HK-2 (cell line): Measurements from ENCODE around the gene P3H1.
"Not testable (repeated sequence)": the region's sequence is repeated elsewhere in the genome, so short reads cannot be mapped to it uniquely, and the experiment has no call there.

ENCODE experiments used
- DNase-seq: peaks from one replicate; pipeline ENCODE4 v3.0.0-alpha.2; 2018; ENCODE audit not compliant: unreplicated experiment

Gene P3H1

GRCh38 chr1:42766741-42767509 lies at the start of gene P3H1, which contains the start of gene C1orf50:
P3H1 (minus strand) TSS chr1:42767028; CDS start chr1:42766971, 57 bp downstream.
C1orf50 (plus strand) TSS chr1:42767249; CDS start chr1:42767312, 63 bp downstream.
- DNase-seq: peak; percentile 99

DNA sequence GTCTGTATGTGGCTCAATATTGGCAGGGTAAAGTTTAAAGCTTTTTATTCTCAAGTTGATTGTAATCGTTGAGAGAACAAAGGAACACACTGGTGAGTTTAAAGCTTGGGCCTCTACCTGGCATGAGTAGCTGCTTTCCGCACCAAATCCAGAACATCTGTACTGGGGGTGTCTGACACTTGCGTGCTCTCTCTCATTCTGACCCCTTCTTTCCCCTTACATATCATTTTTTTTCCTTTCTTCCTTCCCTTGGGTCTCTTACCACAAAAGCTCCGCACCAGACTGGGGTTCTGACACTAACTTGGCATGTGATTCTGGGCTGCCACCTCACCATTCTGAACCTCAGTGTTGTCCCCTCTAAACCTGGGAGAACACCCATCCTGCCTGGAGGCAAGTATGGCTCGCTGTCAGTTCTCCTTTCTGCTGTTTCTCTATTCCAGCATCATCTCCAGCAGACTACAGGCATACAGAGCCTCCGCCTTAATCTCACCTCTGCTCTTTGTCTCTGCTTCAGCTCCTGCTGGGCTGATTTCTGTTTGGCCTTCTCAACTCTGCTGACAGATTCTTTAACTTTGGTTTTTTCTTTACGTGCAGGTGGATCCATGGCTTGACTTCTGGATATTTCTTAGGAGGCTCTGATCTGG lies 49.2 kb upstream of the P3H1 start:
- DNase-seq: peak; percentile 10

DNA sequence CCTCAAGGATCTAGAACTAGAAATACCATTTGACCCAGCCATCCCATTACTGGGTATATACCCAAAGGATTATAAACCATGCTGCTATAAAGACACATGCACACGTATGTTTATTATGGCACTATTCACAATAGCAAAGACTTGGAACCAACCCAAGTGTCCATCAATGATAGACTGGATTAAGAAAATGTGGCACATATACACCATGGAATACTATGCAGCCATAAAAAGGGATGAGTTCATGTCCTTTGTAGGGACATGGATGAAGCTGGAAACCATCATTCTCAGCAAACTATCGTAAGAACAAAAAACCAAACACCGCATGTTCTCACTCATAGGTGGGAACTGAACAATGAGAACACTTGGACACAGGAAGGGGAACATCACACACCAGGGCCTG lies 48.0 kb upstream of the P3H1 start:
- not testable (repeated sequence) for DNase-seq

- DNase-seq: no peak
Measured at GRCh38 chr1:42807056-42807668, 40.3 kb upstream of the P3H1 start.

DNA sequence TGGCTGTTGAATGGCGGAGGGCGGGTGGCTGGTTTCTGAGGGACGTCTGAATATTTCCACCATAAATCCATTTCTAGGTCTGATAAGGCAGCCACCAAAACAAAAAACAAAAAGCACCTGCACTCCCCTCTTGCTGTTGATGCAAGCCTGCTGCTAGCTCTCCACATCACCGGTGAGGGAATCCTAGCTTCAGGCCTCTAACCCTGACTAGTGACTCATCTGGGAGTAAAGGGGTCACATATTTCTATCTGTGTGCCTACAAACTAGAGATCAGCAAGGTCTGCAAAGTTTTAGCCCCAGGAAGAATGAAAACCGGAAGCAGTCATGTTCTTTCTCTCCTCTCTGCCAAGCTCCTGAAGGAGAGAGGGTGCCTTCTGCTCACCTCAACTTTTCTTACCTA lies 39.8 kb upstream of the P3H1 start:
- DNase-seq: no peak

DNA sequence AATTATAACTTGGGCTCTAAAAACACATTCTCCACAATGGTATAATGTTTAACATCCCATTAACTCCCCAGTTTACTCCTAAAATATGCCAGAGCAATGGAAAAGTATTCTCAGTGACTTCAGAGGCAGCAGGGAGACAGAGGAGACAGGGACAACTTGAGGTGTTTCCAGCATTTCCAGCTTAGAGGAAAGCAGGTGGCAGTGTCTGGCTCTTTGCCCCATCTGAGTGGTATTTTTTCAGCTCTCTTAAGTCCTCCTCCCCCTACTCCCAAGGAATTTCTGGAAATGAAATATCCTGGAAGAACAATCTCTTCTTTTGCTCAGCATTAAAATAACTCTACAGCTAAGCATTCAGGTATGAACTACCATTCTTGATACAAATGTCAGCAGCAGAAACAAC lies 39.3 kb upstream of the P3H1 start:
- no peak for DNase-seq

DNA sequence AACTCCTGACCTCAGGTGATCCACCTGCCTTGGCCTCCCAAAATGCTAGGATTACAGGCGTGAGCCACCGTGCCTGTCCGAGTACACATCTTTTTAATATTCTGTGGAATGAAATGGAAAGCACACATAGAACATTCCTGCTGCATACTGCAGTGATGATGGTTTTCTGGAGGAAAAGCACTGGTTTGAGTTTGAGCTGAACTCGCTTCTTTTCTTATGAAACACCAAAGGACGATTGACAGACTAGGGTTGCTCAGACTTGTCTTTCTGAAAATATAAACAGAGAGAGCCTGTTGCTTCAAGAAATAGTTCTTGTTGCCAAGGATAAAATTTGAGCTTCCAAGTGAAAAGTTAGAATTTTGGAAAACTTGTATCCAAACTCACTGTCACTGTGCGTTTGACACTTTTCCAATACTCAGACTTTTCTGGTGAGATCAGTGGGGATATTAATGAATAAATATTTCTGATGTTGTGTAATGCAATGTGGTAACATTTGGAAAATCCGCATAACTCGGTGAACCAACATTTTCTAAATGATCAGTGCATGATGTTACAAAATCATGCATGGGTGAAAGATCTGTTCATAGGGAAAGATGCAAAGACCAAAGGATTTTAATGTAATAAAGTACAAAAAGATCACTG lies 35.1 kb upstream of the P3H1 start:
- no peak for DNase-seq

GRCh38 chr1:42797979-42798378 lies 31.2 kb upstream of the P3H1 start:
- DNase-seq: no peak

GRCh38 chr1:42797414-42797813 lies 30.6 kb upstream of the P3H1 start:
- no peak for DNase-seq

GRCh38 chr1:42793824-42794223 lies 27.0 kb upstream of the P3H1 start:
- DNase-seq: no peak

DNA sequence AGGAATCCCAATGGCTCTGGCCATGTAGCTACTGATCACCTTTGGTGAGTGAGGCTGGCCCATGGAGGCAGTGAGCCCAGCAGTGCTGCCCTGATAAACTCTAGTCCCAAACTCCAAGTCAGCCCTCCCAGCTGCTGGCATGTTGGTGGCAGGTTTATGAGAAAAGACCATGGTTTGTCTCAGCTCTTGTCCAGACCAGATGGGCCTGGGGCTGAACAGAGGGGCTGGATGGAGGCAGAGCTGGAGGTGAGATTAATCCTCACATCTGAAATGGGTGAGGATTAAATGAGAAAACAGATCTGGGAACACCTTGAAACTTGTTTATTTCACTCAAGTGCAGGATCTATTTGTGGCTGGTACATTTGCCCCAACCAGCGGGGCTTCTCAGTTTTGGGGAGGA lies 21.2 kb upstream of the P3H1 start:
- DNase-seq: no peak

DNA sequence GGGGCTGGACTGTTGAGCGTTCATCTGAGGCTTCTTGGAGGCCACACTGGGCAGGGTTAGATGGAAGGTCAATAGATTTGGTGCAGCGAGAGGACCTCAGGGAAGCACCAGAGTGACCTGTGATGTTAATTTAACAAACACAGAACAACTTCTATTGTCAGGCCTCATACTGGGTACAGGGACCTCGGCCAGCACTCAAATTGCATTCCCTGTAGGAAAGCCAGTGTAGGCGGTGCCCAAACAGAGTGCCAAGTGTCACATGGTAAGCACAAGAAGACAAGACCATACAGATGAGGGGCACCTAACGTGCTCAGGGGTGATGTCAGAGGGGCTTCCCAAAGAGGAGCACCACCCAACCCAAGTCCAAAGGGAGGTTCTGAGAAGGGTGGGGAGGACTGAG lies 19.3 kb upstream of the P3H1 start:
- DNase-seq: no peak

DNA sequence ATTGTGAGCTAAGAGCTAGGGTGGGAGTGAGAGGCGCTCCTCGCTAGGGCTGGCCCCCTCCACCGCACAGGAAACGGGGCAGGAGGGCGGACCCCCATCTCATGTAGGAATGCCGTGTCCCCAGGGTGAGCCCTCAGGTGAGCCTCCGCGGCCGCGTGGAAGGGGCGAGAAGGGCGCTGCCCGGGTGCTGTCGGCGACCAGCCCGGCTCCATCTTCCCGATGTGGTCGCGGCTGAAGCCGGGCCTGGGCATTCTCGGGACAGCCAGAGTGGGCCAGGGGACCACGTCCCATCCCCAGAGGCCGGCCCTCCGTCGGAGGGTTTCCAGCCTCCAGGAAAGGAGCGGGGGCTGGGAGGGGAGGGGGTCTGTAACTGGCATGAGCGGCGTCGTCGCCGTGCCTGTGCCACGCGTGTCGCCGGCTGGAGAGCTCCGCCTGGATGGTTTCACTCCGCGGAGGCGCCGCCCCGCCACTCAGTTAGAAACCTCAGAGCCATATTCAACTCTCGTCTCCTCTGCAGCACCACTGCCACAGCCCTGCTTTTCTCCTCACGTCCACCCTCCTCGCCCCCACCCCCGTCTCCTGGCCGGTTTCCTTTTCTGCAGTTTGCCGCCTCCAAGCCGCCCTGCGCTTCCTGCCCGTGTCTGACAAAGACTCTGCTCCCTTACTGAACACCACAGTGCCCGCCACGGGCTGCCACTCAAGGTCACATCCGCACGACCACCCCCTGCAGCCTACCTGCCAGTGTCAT lies 18.3 kb upstream of the P3H1 start, which contains the start of gene TMEM269:
Gene TMEM269 (plus strand): TSS at position 46 of the 748 bp plus-strand sequence. CDS start 4,903 bp downstream, outside the sequence.
- DNase-seq: no peak

GRCh38 chr1:42784547-42784945 lies 17.7 kb upstream of the P3H1 start:
- DNase-seq: no peak

- no peak for DNase-seq
Measured at GRCh38 chr1:42783092-42783491, 16.3 kb upstream of the P3H1 start.

- no peak for DNase-seq
Measured at GRCh38 chr1:42780176-42780575, 13.3 kb upstream of the P3H1 start.

DNA sequence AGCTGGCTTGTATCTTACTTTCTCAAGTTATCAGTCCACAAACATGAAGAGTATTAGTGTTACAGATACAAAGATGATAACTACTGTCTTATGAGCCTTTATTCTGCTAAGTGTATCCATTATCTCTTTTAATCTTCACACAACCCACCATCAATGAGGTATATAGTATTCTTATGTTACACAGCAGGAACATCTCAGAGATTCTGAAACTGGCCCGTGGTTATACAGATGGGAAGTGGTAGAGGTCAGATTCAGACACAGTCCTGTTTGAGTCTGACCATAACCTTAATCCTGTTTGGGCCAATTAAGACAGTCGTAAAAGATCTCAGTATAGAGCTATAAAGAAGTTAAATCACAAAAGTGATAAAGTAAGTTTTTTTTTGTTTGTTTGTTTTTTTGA lies 12.9 kb upstream of the P3H1 start:
- DNase-seq: no peak

- peak; percentile 8 for DNase-seq
Measured at GRCh38 chr1:42777852-42778251, 11.0 kb upstream of the P3H1 start.

- no peak for DNase-seq
Measured at GRCh38 chr1:42776502-42776901, 9.7 kb upstream of the P3H1 start.

DNA sequence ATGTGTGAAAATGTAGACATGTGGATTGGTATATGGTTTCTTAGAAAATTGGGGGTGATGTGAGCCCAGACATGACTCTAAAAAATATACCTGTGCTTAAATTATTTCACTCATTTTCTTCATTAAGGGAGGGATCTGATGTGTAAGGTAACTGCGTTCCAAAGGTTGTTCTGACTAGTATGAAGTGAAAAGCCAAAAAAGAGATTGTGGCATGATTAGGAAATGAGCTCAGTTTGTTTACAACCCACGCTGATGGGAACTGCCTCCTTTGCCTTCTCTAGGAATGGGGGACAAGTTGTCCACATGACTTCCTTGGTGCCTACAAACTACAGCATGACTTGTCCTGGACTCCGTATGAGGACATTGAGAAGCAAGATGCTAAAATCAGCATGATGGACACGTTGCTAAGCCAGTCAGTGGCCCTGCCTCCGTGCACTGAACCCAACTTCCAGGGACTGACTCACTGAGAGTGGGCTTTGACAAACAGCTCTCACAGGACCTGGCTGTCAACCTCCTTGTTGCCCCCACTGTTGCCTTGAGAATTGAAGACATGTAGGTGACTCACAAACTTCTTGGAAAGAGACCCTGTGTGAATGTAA lies 8.2 kb upstream of the P3H1 start:
- DNase-seq: no peak

GRCh38 chr1:42773420-42773819 lies 6.6 kb upstream of the P3H1 start:
- DNase-seq: no peak
